GM19438 (cell line): Measurements from ENCODE around the gene LTBP4.

Source experiments
- ATAC-seq: cut with Tn5 transposase; IDR thresholded peaks from one replicate; pipeline ENCODE4 v1.9.1; 2021; ENCODE audit warnings: low read depth; ENCODE audit not compliant: unreplicated experiment

Gene LTBP4

DNA sequence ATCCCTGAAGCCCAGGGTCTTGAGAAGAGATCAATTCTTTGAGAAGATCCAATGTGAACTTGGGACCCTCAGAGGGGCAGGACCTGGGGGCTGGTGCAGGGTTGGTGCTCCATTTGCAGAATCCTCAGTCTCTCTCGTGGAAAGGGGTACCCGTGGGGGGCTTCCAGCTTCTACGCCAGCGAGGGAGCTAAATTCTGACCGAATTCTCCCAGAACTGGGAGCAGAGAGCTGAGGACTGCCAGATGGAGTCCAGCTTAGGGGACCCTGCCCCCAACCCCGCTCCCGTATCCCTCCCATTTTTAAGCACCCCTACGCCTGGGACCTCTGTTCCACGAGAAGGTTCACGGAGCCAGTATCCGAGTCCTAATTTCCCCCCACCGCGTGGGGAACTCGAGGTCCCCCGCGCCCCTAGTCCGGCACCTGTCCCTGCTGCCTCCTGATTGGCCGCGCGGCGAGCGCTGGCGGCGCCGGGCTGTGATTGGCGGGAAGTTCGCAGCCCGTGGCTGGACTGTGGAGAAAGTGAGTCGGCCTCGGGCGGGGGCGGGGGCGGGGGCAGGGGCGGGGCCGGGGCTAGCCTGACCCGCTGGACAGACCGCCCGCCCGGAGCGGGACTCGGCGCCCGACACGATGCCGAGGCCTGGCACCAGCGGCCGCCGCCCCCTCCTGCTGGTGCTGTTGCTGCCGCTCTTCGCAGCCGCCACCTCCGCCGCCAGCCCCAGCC lies 4.4 kb upstream of the LTBP4 start:
- ATAC-seq, result no peak

DNA sequence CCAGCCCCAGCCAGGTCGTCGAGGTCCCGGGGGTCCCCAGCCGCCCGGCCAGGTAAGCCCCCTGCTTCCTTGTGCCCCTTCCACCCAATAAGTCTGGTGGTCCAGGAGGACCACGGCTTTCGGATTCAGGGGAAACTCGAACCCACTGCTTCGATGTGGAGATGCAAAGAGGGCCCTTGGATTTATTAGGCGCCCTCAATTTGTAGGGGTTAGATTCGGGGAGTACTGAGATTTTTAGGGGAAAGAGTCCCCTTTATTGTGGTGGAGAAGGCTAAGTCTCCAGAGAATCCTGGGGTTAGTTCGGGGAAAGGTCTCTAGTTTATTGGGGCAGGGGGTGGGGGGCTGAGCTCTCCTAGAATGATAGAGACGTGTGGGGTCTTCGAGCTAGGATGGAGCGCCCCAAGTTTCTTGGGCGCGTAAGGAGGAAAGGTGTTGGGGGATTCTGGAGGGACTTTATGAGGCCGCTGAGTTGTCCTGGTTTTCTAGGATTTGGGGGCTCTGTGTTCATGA lies 3.8 kb upstream of the LTBP4 start:
- ATAC-seq, result no peak

DNA sequence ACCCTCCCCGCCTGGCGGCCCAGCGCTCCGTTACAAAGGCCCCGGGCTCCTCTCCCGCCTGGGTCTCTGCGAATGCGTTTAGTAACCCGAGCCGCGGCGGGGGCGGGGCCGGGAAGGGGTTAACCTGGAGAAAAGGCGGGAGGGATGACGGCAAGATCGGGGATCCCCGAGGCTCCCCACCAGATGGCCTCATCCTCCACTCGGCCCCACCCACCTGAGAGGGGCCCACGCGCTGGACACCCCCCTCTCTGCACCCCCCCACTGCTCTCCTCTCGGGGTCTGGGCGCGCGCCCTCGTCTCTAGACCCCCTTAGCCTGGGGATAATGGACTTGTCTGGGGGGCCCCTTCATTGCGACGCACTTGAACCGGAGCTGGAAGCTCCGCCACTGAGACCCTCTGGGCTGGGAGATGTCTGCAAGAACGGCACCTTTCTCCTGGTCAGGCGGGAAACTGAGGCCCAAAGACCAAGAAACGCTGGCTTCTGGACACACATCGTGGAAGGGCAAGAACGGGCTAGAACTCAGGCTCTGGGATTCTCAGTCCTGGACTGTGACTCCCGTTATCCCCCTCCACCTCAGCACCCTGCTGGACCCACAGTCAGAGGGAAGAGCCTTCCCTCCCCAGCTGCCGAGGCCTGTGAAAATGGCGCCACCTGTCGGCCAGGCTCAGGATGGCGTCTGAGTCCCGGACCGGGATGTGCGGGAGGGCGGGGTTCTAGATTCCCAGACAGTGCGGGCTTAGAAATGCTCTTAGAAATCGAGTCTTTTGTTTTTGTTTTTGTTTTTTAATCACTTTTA lies 2.9 kb upstream of the LTBP4 start:
- no peak for ATAC-seq

DNA sequence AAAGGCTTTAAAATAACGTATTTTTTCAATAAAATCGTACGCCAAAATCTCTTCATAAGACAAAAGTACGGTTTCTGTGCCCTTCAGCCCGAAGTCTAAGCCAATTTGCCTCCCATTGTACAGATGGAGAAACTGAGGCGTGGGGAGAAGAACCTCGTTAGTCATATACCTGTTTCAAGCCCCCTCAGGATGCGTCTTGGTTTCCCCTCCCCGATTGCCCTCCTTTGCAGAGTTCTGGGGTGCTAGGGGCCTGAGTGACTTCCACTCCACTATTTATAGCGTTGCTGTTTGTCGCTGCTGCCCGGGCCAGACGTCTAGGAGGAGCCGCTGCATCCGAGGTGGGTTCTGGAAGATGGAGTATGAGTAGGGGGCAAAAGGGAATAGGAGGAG lies 2.3 kb upstream of the LTBP4 start:
- ATAC-seq, result no peak

DNA sequence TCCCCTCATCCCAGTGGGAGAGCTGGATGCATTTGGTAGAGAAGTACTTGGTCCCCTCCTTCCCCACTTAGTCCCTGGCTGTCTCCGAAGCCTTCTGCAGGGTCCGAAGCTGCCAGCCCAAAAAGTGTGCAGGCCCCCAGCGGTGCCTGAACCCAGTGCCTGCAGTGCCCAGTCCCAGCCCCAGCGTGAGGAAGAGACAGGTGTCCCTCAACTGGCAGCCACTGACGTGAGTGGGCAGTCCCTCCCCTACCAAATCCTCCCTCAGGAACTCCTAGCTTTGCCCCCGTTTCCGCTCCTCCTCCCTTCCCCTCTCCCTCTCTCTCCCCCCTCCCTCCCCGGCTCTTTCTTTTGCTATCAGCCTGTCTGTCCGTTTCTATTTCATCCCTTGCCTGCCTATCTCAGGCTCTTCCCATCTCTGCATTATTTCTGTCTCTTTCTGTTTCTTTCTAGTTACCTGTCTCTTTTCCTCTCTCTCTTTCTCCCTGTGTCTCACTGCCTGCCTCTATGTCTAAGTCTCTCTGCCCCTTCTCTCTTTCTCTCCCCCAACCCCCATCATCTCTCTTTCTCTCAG lies 1.8 kb upstream of the LTBP4 start:
- no peak for ATAC-seq

DNA sequence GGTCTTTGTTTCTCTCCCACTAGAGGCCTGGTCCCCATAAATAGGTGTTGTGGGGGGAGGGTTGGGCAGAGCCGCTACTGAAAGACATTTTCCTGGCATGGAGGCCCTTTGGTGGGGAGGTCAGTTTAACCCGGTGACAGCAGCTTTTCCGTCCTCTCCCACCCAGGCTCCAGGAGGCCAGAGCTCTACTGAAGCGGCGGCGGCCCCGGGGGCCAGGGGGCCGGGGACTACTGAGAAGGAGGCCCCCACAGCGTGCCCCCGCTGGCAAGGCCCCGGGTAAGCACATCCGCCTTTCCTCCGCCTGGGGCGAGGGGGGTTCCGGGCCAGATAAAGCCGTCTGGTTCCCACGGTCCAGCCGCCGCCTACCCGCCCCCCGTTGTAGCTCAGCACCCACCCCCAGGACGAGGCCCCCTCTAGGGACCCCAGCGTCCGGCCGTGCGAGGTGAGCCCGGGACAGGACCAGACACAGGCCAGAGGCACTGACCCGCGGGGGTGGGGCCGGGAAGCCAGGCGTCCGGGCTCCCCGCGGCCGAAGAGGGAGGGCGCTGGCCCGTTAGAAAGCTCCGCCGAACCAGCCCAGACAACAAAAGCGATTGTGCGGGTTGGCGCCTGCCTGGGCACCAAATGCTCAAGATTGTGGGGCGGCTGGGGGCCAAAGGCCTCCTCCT lies 1.1 kb upstream of the LTBP4 start:
- no peak for ATAC-seq

DNA sequence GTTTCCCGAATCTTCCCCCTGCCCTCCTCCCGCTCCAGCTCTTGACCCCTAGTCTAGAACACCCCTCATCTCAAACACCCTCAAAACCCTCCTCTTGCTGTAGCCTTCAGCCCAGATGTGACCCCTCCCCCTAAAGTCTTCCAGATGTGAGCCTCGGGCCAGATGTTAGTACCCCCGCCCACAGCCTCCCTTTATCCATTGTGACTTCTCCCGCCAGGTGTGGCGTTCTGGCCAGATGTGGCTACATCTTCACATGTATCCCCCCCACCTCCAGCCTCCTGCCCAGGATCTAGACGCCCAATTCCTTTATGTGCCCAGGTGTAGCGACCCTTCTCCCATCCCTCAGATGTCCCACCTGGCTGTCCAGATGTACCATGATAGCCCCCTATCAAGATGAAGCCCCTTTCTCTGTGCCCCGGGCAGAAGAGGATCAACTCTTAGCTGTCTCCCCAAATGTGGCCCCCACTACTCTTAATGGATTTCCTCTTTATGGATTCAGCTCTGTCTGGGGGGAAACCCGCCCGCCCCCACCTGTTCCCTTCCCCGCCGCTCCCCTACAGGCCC lies 517 bp upstream of the LTBP4 start:
- no peak for ATAC-seq

DNA sequence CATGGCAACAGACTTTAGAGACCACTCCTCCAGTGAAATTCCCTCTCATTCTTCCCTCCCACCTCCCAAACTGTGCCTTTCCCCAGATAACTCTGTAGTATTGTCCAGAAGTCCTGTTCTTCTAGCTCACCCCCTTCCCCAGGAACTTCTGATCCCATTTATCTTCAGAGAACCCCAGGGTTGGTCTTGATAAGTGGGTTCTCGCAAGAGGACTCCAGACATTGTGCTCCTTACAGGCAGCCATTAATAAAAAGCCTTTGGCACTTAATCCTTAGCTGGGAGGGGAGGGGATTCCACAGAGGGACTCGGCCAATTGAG lies 1.9 kb downstream of the LTBP4 start:
- ATAC-seq, result no peak

DNA sequence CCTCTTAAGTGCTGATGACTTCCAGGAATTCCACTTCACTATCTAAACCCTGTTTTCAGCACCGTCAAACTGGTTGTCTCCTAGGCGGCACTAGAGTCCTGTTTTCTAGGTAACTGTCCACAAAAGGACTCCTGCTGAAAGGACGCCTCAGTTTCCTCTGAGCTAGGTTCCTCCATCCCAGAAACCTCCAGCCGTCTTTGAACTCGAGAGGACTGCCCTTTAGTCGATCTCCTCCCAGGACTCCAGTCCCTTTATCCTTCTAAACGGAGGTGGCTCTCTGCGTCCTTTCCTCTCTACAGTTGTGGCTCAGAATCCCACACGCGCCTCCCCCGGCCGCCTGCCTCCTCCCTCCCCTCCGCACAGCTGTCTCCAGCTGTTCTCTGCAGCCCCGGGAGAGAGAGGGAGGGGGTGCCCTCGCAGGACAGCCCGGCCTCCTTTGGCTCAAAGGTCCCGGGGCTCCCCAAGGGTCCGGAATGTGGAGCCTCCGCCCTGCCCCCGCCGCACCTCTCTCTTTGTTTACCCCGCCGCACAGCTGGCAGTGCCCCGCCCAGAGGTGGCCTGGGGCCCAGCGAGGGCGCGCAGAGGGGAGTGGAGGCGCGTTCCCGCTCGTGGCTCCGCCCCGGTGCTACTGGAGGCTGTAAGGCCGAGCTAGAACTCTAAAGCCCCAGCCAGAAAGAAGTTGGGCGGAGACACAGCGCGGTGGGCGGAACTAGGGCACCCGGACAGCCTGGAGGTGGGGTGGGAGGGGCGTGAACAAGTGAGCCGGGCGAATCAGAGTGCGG lies 2.4 kb downstream of the LTBP4 start:
- ATAC-seq, result peak; percentile 68

DNA sequence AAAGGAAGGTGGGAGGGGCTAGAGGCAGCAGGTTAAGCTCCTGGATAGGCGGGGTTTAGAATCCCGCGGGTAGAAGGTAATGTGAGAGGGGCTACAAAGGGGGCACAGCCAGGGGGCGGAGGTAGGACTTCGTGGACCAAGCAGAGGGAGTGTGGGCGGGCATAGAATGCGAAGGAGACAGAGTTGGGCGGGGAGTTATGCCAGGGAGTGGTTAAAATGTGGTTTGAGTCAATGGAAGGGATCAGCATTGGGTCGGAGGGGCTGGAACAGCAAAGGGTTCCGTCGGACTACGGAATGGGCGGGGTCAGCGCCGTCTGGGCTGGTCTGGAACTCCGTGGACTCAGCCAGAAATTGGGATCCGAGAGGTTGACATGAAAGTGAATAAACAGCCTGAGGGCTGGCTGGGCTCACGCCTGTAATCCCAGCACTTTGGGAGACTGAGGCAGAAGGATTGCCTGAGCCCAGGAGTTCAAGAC lies 3.0 kb downstream of the LTBP4 start:
- no peak for ATAC-seq

DNA sequence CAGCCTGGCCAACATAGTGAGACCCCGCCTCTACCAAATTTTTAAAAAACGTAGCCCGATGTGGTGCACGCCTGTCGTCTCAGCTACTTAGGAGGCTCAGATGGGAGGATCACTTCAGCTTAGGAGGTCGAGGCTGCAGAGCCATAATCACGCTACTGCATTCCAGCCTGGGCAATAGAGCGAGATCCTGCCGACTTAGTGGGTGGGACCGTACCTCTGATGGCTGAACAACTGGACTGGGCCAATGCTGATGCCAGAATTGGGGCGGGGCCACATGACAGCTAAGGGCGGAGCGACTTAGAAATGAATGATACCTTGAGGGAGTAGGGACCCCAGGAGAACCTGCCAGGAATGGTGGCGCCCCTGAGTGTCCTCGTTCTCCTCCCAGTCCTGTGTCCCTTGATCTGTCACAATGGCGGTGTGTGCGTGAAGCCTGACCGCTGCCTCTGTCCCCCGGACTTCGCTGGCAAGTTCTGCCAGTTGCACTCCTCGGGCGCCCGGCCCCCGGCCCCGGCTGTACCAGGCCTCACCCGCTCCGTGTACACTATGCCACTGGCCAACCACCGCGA lies 3.6 kb downstream of the LTBP4 start:
- ATAC-seq, result no peak

DNA sequence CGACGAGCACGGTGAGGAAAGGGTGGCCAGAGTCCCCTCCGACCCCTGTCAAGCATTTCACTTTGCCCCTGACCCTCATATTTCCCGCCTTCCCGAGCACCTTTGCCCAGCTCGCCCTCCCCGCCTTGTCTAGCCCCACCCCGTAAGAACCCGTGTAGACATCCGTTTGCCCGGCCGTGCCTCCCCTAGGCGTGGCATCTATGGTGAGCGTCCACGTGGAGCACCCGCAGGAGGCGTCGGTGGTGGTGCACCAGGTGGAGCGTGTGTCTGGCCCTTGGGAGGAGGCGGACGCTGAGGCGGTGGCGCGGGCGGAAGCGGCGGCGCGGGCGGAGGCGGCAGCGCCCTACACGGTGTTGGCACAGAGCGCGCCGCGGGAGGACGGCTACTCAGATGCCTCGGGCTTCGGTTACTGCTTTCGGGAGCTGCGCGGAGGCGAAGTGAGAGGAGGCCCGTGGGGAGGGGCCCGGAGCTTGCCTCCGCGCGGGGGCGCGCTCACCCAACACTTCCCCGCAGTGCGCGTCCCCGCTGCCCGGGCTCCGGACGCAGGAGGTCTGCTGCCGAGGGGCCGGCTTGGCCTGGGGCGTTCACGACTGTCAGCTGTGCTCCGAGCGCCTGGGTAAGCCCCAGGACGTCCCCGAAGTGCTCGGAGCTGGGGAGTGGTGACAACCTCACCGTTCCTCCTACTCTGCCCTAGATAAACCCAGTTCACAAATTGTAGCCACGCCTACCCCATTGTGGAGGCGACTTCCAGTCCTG lies 4.2 kb downstream of the LTBP4 start:
- ATAC-seq, result no peak

DNA sequence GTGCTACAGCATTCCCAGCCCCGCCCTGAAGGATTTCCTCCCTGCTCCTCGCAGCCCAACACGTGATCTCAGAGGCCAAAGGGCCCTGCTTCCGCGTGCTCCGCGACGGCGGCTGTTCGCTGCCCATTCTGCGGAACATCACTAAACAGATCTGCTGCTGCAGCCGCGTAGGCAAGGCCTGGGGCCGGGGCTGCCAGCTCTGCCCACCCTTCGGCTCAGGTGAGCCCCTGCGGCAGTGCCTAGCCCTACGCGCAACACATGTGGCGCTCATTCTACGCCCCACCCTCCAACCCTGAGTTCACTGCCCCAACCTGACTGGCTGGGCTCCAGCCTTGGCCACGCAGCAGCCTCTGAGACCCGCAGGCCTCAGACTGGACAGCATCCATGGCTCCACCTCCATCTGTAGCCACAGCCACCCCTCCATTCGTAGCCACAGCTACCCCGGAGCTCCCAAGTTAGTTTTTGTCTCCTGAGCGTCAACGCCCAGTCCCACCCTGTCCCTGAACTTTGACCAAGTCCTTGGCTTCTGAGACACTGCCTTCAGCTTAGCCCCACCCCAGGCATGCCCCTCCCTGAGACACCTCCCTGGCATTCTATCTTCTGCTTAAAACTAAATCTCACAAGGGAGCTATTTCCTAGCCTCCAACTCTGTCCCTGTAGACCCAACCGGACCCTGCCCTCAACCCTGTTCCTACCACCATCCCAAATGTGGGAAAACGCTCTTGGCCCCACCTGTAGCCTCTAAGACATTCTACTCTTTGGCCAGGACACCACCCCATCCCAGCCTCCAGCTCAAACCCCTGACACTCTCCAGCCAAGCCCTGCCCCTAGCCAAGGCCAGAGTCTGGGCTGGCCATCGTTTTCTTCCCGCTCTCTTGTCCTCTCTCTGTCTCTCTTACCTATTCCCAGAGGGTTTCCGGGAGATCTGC lies 6.4 kb downstream of the LTBP4 start:
- no peak for ATAC-seq

DNA sequence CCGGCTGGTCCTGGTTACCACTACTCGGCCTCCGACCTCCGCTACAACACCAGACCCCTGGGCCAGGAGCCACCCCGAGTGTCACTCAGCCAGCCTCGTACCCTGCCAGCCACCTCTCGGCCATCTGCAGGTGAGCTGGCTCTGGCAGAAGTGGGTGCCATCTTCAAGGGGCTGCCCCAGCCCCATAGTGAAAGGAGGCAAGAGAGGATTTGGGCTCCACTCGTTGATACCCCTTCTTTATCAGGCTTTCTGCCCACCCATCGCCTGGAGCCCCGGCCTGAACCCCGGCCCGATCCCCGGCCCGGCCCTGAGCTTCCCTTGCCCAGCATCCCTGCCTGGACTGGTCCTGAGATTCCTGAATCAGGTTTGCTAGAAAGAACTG lies 7.1 kb downstream of the LTBP4 start:
- ATAC-seq, result no peak

DNA sequence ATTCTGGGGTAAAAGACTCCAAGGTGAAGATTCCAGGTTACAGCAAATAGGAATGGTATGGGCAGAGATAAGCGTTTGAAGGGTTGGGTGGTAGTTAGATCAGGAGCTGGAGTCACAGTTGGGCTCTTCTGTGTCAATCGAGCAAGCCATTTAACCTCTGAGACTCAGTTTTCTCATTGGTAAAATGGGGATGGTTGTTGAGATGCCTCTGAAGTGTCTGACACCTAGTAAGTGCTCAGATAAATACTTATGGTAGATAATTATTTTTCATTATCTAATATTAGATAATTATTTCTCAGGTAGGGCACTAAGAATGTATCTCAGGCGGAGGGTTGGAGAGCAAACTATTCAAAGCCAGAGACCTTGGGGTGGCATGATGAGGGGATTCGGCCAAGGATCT lies 7.8 kb downstream of the LTBP4 start:
- ATAC-seq, result no peak

DNA sequence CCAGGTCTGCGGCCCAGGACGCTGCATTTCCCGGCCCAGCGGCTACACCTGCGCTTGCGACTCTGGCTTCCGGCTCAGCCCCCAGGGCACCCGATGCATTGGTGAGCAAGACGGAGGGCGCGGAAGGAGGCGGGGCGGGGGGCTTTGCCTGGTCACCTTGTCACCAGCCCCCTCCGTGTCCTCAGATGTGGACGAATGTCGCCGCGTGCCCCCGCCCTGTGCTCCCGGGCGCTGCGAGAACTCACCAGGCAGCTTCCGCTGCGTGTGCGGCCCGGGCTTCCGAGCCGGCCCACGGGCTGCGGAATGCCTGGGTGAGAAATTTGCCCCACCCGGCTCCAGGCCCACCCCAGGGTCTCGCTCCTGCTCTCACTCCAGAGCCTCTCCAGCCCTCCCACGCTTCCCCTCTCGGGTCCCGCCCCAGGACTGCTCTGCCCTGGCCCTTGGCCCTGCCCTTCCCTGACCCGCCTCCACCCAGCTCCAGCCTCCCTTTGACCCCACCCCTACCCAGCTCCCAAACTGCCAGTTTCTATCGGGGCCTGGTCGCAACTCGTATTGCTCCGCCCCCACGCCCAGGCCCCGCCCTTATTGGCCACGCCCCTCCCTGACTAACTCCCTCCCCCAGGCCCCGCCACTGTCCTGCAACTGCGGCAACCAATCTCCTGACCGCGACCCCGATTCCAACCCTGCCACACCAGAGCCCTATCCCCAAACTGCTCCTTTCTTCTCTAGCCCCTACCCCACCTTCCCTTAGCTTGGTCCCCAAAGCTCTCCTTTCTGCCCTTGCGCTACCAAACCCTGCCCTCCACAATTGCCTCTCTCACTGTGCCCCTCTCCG lies 8.6 kb downstream of the LTBP4 start:
- peak; percentile 40 for ATAC-seq

DNA sequence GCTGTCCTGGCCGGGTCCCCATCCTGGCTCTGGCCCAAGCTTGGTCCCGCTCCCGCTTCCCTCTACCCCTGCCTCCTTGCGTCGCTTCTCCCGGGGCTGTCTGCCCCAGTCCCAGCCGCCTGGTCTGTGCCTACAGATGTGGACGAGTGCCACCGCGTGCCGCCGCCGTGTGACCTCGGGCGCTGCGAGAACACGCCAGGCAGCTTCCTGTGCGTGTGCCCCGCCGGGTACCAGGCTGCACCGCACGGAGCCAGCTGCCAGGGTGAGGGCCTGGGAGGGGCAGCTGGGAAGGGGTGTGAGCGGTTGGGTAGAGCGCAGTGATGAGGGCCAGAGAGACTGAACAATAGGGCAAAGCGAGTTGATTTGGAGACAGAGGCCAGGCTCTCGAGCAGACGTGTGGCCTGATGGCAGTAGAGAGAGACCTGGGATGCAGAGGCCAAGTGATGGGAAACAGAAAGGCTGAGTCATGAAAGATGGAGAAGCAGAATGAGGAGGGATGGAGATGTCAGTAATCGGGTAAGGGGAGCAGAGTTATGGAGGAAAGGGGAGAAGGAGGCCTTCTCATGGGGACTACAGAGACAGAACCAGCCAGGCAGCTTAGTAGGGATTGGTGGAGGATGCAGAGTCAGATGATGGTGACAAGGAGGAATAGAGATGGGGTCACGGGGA lies 9.4 kb downstream of the LTBP4 start:
- no peak for ATAC-seq
